ENCODE measurements around the gene ZNF407. TPM values are rescaled to one million over a fixed set of nuclear protein-coding genes. Genes with fewer than 3 reads are reported as not detected.
"Not testable (repeated sequence)": the region's sequence is repeated elsewhere in the genome, so short reads cannot be mapped to it uniquely, and the experiment has no call there.

Gene ZNF407
- total RNA-seq, 1 experiment from 2014 or later: 15.9 TPM

- DNase-seq (ENCODE audit: low spot score): no peak
- H3K36me3 ChIP-seq (ENCODE audit: insufficient read depth, low read length, poor library complexity, severe bottlenecking): no peaks in the 10 kb centered on the region
- POLR2A ChIA-PET (ENCODE audit: low non-redundant PET): interaction anchor here (0.6 kb wide), 1 partner anchor 400 kb away, joined by 6 read pairs; no protein-coding TSS in a partner anchor
- H3K4me3 ChIP-seq (ENCODE audit: low read depth, low read length, poor library complexity, severe bottlenecking): no peak overlapping the region
- CTCF ChIA-PET: no interaction called here
- no peaks in the 10 kb centered on the region for H3K27me3 ChIP-seq (replicated peaks; ENCODE audit: insufficient read depth, low read depth, low read length, poor library complexity)
- intact Hi-C loops (cut with micrococcal nuclease; ENCODE audit: unreplicated experiment): no loop called here
- H3K9me3 ChIP-seq (ENCODE audit: low read depth, low read length, poor library complexity, severe bottlenecking): no peaks in the 10 kb centered on the region
- H3K27ac ChIP-seq (ENCODE audit: low read depth, low read length, poor library complexity, severe bottlenecking): no peak overlapping the region
- TF ChIP-seq EZH2 (IDR thresholded peaks at IDR 0.05; ENCODE audit: borderline replicate concordance, low read depth, low read length, poor library complexity, severe bottlenecking) (no peak), CTCF (conservative IDR thresholded peaks at IDR 0.05; ENCODE audit: low read depth, low read length) (no peak)
- no TSS peak for BruUV-seq (replicated peaks)
- H3K4me1 ChIP-seq (ENCODE audit: insufficient read depth, low read length, poor library complexity, severe bottlenecking): no peaks in the 10 kb centered on the region
Observed at GRCh38 chr18:75083761-75084160, 486.1 kb downstream of the ZNF407 start.

GRCh38 chr18:75085676-75086075, 488.0 kb downstream of the ZNF407 start:
- H3K36me3 ChIP-seq (ENCODE audit: insufficient read depth, low read length, poor library complexity, severe bottlenecking); intact Hi-C loops (cut with micrococcal nuclease; ENCODE audit: unreplicated experiment); H3K4me1 ChIP-seq (ENCODE audit: insufficient read depth, low read length, poor library complexity, severe bottlenecking); H3K9me3 ChIP-seq (ENCODE audit: low read depth, low read length, poor library complexity, severe bottlenecking); POLR2A ChIA-PET (ENCODE audit: low non-redundant PET); CTCF ChIA-PET; BruUV-seq (replicated peaks); H3K27ac ChIP-seq (ENCODE audit: low read depth, low read length, poor library complexity, severe bottlenecking); H3K4me3 ChIP-seq (ENCODE audit: low read depth, low read length, poor library complexity, severe bottlenecking); DNase-seq (ENCODE audit: low spot score); H3K27me3 ChIP-seq (replicated peaks; ENCODE audit: insufficient read depth, low read depth, low read length, poor library complexity): not testable (repeated sequence)

GRCh38 chr18:75086494-75087034, 488.9 kb downstream of the ZNF407 start:
- Histone ChIP-seq H3K36me3 (ENCODE audit: insufficient read depth, low read length, poor library complexity, severe bottlenecking) (no peaks in the 10 kb centered on the region), H3K27me3 (replicated peaks; ENCODE audit: insufficient read depth, low read depth, low read length, poor library complexity) (no peaks in the 10 kb centered on the region), H3K4me3 (ENCODE audit: low read depth, low read length, poor library complexity, severe bottlenecking) (no peak overlapping the region), H3K9me3 (ENCODE audit: low read depth, low read length, poor library complexity, severe bottlenecking) (no peaks in the 10 kb centered on the region), H3K27ac (ENCODE audit: low read depth, low read length, poor library complexity, severe bottlenecking) (no peak overlapping the region), H3K4me1 (ENCODE audit: insufficient read depth, low read length, poor library complexity, severe bottlenecking) (no peaks in the 10 kb centered on the region)
- no TSS peak for BruUV-seq (replicated peaks)
- TF ChIP-seq CTCF (conservative IDR thresholded peaks at IDR 0.05; ENCODE audit: low read depth, low read length) (no peak), EZH2 (IDR thresholded peaks at IDR 0.05; ENCODE audit: borderline replicate concordance, low read depth, low read length, poor library complexity, severe bottlenecking) (no peak)
- intact Hi-C loops (cut with micrococcal nuclease; ENCODE audit: unreplicated experiment): no loop called here
- POLR2A ChIA-PET (ENCODE audit: low non-redundant PET): no interaction called here
- CTCF ChIA-PET: no interaction called here
- DNase-seq (ENCODE audit: low spot score): no peak

Data from A673 (cell line).